Uterus (tissue), 2 donors: ENCODE results near the gene TTC39C.

Source experiments
- CTCF ChIP-seq, 4 experiments: fragments of 200-600 bp in 2 of 4; fragments of 450-650 bp in 2 of 4; sonication (generic) in 2 of 4; IDR thresholded peaks; one replicate each; pipeline ENCODE4 v1.5.1; 2016 to 2019; ENCODE audit warnings: antibody characterized with exemption in 4 of 4, mild to moderate bottlenecking in 2 of 4, moderate library complexity in 1 of 4
- POLR2A ChIP-seq, 2 donors: fragments of 450-650 bp; IDR thresholded peaks; one replicate each; pipeline ENCODE4 v1.6.1; 2016; ENCODE audit warnings: antibody characterized with exemption in 2 of 2, mild to moderate bottlenecking in 1 of 2, moderate library complexity in 1 of 2

GRCh38 chr18:24177499-24178133 is 163.1 kb downstream of the TTC39C start:
- TF ChIP-seq CTCF (IDR thresholded peaks at IDR 0.05) (no peak), POLR2A (IDR thresholded peaks at IDR 0.05) (no peak)
